NCI-H187 (cell line): ENCODE results near the gene SYNGR2.

Experiments
- DNase-seq, 2 experiments: peaks; one replicate each; lab custom pipeline; 2025; lab: John Stamatoyannopoulos, UW

The SYNGR2 gene

DNA sequence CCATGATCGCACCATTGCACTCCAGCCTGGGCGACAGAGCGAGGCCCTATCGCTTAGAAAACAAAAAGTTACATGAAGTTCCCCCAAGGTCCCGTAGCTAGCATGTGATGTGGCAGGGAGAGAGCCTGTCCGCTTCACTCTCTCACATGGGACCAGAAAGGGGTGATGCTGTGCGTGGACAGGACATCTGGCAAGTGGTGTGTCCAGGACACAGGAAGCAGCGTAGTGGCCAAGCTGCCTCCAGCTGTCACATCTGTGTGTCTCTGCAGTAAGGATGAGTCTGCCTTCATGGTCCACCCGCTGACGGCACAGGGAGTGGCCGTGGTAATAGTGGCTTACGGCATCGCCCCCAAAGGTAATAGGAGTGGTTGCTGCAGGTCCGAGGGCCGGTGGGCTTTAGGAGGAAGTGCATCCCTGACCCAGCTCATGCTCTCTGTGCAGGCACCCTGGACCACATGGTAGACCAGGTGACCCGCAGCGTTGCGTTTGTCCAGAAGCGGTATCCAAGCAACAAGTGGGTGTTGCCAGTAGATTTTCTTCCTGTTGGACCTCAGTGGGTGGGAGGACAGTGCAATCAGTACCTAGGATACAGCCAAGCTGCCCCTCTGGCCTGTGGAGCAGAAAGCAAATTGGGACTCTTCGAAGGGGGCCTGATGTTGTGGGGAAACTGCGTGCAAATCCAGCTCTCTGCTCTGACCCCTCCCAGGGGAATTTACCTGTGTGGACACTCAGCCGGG lies 36.2 kb downstream of the SYNGR2 start:
- no peak for DNase-seq

DNA sequence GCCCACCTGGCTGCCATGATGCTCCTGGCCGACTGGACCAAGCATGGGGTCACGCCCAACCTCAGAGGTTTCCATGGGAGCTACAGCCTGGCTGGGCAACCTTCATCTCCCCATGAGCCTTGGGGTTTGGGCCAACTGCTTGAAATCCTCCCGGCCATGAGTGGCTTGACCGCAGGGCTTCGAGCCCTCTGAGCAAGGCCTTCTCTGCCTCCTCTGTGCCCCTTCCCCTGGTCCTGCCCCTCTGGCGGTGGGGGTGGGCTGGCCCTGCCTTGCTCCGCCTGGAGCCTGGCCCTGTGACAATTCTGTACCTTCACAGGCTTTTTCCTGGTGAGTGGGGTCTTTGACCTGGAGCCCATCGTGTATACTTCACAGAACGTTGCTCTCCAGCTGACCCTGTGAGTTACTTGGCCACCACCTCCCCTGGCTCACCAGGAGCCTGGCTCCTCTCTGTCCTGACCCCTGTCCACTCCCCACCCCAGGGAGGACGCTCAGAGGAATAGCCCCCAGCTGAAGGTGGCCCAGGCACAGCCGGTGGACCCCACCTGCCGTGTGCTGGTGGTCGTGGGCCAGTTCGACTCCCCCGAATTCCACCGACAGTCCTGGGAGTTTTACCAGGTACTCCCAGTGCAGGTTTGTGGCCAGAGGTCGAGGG lies 36.9 kb downstream of the SYNGR2 start:
- DNase-seq, result no peak

DNA sequence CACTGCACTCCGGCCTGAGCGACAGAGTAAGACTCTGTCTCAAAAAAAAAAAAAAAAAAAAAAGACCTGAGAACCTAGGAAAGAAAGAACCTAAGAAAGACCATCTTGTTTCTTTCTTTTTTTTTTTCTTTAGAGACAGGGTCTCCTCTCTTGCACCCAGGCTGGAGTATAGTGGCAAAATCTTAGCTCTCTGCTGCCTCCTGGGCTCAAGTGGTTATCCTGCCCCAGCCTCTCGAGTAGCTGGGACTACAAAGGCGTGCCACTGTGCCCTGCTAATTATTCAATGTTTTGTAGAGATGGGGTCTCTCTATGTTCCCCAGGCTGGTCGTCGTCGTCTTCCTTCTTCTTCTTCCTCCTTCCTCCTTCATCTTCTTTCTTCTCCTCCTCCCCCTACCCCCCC lies 37.9 kb downstream of the SYNGR2 start:
- no peak for DNase-seq

DNA sequence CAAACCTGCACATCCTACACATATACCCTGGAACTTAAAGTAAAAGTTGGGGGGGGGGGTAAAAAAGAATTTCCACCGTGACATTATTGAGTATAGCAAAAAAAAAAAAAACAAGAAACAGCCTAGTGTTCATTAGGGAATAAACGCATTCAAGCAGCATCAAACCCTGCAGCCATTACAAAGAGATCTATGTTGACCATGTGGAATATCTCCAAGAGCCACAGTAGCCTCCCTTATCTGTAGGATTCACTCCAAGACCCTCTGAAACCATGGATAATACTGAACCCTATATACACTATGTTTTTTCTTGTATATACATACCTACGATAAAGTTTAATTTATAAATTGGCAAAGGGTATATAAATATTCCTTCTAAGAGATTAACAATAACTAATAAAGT lies 40.1 kb downstream of the SYNGR2 start:
- DNase-seq, result no peak

DNA sequence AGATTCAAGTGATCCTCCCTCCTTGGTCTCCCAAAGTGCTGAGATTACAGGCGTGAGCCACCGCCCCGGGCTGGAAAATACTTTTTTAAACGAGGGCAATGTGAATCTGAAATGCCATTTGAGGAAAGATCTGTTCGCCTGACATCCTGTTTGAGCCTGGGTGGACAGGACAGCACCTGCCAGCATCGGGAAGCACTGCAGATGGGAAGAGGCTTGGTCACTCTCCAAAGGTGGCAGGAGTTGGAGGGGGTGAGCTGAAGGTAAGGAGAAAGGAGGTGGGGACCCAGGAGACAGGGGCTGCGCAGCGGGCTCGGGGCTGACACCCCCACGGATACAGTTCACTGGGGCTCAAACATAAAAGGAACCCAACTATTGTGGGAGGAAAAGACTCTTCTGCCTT lies 41.7 kb downstream of the SYNGR2 start:
- no peak for DNase-seq

DNA sequence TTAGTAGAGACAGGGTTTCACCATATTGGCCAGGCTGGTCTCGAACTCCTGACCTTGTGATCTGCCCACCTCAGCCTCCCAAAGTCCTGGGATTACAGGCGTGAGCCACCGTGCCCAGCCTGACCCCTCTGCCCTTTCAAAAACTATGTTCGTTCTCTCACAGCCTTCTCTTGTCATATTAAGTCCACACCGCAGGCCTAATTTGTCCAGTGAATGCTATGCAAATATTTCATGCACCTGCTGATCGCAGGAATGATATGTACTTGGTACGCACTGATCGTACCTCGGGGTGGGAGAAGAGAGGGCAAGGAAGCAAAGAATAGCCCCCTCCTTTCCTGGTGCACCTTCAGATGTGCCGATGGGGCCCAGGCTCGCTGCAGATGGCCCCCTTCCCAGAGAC lies 42.7 kb downstream of the SYNGR2 start:
- DNase-seq, result no peak

DNA sequence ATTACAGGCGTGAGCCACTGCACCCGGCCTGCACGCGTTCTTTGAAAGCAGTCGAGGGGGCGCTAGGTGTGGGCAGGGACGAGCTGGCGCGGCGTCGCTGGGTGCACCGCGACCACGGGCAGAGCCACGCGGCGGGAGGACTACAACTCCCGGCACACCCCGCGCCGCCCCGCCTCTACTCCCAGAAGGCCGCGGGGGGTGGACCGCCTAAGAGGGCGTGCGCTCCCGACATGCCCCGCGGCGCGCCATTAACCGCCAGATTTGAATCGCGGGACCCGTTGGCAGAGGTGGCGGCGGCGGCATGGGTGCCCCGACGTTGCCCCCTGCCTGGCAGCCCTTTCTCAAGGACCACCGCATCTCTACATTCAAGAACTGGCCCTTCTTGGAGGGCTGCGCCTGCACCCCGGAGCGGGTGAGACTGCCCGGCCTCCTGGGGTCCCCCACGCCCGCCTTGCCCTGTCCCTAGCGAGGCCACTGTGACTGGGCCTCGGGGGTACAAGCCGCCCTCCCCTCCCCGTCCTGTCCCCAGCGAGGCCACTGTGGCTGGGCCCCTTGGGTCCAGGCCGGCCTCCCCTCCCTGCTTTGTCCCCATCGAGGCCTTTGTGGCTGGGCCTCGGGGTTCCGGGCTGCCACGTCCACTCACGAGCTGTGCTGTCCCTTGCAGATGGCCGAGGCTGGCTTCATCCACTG lies 45.8 kb downstream of the SYNGR2 start, which contains the start of gene BIRC5:
Gene BIRC5, plus strand, starts transcription at position 238 of the 690 bp plus-strand sequence. Its CDS starts 64 bp downstream, at position 302.
- peak; percentile 82 to 90 for DNase-seq

DNA sequence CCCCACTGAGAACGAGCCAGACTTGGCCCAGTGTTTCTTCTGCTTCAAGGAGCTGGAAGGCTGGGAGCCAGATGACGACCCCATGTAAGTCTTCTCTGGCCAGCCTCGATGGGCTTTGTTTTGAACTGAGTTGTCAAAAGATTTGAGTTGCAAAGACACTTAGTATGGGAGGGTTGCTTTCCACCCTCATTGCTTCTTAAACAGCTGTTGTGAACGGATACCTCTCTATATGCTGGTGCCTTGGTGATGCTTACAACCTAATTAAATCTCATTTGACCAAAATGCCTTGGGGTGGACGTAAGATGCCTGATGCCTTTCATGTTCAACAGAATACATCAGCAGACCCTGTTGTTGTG lies 46.3 kb downstream of the SYNGR2 start:
- DNase-seq, result no peak

DNA sequence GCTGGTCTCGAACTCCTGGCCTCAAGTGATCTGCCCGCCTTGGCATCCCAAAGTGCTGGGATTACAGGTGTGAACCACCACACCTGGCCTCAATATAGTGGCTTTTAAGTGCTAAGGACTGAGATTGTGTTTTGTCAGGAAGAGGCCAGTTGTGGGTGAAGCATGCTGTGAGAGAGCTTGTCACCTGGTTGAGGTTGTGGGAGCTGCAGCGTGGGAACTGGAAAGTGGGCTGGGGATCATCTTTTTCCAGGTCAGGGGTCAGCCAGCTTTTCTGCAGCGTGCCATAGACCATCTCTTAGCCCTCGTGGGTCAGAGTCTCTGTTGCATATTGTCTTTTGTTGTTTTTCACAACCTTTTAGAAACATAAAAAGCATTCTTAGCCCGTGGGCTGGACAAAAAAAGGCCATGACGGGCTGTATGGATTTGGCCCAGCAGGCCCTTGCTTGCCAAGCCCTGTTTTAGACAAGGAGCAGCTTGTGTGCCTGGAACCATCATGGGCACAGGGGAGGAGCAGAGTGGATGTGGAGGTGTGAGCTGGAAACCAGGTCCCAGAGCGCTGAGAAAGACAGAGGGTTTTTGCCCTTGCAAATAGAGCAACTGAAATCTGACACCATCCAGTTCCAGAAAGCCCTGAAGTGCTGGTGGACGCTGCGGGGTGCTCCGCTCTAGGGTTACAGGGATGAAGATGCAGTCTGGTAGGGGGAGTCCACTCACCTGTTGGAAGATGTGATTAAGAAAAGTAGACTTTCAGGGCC lies 51.2 kb downstream of the SYNGR2 start:
- DNase-seq, result no peak
